ENCODE results near the gene HLA-DOB. TPM values are rescaled to one million over a fixed set of nuclear protein-coding genes. Genes with fewer than 3 reads are reported as not detected.

Gene HLA-DOB
- 10 to 100 TPM in 2 of 3 donors, 1 to 10 TPM in 1; 4.2 to 13.7 (median 10.4) TPM for total RNA-seq
- 106 TPM for total RNA-seq (2013)

- Histone ChIP-seq H3K9me3 (ENCODE audit: control insufficient read depth, insufficient read depth, low read length) (no peaks in the 10 kb centered on the region), H3K36me3 (ENCODE audit: control insufficient read depth, insufficient read depth, low read length) (peaks cover 4% of the 10 kb centered on the region), H3K4me3 (ENCODE audit: low read length) (peak within 1 kb of the TSS; percentile 48), H3K27me3 (ENCODE audit: control insufficient read depth, insufficient read depth, low read length) (no peaks in the 10 kb centered on the region), H3K4me1 (ENCODE audit: control insufficient read depth, insufficient read depth, low read length) (no peaks in the 10 kb centered on the region), H3K27ac (ENCODE audit: low read length) (peak within 1 kb of the TSS; percentile 76)
- Mint-ChIP-seq H3K27me3 (ENCODE audit: low read depth in 2 of 2) (no peaks in the 10 kb centered on the region), H3K27ac (no peak within 1 kb of the TSS), H3K9me3 (no peaks in the 10 kb centered on the region), H3K4me3 (no peak within 1 kb of the TSS), H3K4me1 (no peaks in the 10 kb centered on the region), H3K36me3 (no peaks in the 10 kb centered on the region)
- intact Hi-C loops (cut with micrococcal nuclease), result no loop called here
- ATAC-seq (peak; percentile 50 to 85 (median 66)), DNase-seq (peak in 1 of 2 donors; percentile 54)
- 65% methylated on average over 3 of the region's 3 CpGs for WGBS (ENCODE audit: insufficient coverage)
- TF ChIP-seq, protein P1, sequence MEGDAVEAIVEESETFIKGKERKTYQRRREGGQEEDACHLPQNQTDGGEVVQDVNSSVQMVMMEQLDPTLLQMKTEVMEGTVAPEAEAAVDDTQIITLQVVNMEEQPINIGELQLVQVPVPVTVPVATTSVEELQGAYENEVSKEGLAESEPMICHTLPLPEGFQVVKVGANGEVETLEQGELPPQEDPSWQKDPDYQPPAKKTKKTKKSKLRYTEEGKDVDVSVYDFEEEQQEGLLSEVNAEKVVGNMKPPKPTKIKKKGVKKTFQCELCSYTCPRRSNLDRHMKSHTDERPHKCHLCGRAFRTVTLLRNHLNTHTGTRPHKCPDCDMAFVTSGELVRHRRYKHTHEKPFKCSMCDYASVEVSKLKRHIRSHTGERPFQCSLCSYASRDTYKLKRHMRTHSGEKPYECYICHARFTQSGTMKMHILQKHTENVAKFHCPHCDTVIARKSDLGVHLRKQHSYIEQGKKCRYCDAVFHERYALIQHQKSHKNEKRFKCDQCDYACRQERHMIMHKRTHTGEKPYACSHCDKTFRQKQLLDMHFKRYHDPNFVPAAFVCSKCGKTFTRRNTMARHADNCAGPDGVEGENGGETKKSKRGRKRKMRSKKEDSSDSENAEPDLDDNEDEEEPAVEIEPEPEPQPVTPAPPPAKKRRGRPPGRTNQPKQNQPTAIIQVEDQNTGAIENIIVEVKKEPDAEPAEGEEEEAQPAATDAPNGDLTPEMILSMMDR (IDR thresholded peaks at IDR 0.05), result no peak
These were observed at the start of gene HLA-DOB for GRCh38 chr6:32816746-32817204. TSS of gene HLA-DOB (minus strand) at chr6:32817002. CDS start at chr6:32816951, 51 bp downstream.

DNA sequence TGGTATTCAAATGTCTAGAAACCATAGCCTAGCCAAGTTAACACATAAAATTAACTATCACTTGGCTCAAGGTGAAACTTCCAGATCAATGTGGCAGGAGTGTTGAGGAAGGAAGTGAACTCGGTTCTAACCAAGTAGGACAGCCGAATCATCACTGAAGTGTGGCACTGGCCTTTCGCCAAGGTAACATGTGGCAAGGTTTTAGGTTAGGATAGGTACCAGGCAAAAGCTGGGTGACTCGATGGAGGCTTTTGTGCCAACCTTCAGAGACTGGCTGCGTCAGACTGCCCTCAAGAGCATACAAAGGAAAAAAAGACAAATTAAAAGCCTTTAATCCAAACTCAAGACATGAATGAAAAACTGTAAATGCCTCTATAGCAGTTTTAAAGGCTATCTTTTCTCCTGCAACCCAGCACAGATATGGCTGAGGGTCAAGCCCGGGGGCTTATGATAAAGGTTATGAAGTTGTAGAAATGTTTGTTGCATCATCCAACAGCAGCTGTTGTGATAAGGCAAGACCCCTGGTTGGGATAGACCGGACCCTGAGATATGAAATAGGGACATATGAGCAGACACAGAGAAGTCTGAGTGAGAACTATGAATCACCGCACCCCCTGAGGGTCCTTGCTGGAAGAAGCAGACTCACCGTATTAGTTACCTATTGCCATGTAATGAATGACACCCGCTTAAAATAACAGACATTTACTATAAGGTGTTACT lies 49.1 kb upstream of the HLA-DOB start:
- H3K27ac ChIP-seq (ENCODE audit: low read length), result no peak overlapping the region
- no peaks in the 10 kb centered on the region for H3K27me3 Mint-ChIP-seq (ENCODE audit: low read depth in 2 of 2)

DNA sequence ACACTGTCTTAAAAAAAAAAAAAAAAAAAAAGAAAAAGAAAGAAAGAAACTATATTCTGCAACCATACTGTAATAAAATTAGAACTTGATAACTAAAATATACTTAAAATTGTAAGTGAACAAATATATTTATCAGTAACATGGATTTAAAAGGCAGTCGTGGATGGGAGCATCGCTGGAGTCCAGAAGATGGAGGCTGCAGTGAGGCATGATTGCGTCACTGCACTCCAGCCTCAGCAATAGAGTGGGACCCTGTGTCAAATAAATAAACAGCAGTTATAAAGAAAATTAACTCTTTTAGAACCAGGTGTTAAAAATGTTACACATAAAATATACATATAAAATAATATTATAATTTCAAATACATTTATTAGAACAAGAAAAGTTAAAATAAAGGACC lies 45.9 kb upstream of the HLA-DOB start:
- H3K27ac ChIP-seq (ENCODE audit: low read length), result no peak overlapping the region
- 100% methylated on average over 3 of the region's 3 CpGs for WGBS (ENCODE audit: insufficient coverage)
- H3K27ac Mint-ChIP-seq, result peak overlapping the region in 1 of 2 donors; percentile 57
- no peak for ATAC-seq
- H3K4me1 Mint-ChIP-seq, result peaks cover 9 to 15% of the 10 kb centered on the region in 2 donors
- intact Hi-C loops (cut with micrococcal nuclease), result no loop called here
- no peaks in the 10 kb centered on the region for H3K9me3 ChIP-seq (ENCODE audit: control insufficient read depth, insufficient read depth, low read length)
- no peak for DNase-seq
- peaks cover 21% of the 10 kb centered on the region for H3K4me1 ChIP-seq (ENCODE audit: control insufficient read depth, insufficient read depth, low read length)
- no peak overlapping the region for H3K4me3 Mint-ChIP-seq
- no peaks in the 10 kb centered on the region for H3K27me3 Mint-ChIP-seq (ENCODE audit: low read depth in 2 of 2)
- TF ChIP-seq, protein P1 (IDR thresholded peaks at IDR 0.05), result no peak
- no peaks in the 10 kb centered on the region for H3K9me3 Mint-ChIP-seq
- H3K4me3 ChIP-seq (ENCODE audit: low read length), result no peak overlapping the region
- no peaks in the 10 kb centered on the region for H3K27me3 ChIP-seq (ENCODE audit: control insufficient read depth, insufficient read depth, low read length)
- H3K36me3 ChIP-seq (ENCODE audit: control insufficient read depth, insufficient read depth, low read length), result peaks cover 40% of the 10 kb centered on the region
- peaks cover 11% of the 10 kb centered on the region for H3K36me3 Mint-ChIP-seq

More for the DNA sequence above, 49.1 kb upstream of the HLA-DOB start:
- peak overlapping the region; percentile 65 to 73 for H3K27ac Mint-ChIP-seq
- no peak for DNase-seq
- H3K9me3 Mint-ChIP-seq, result no peaks in the 10 kb centered on the region
- intact Hi-C loops (cut with micrococcal nuclease), result loop anchor here (5.0 kb wide), 1 partner anchor 454 kb away; no protein-coding TSS in a partner anchor
- no peaks in the 10 kb centered on the region for H3K27me3 ChIP-seq (ENCODE audit: control insufficient read depth, insufficient read depth, low read length)
- TF ChIP-seq, protein P1 (IDR thresholded peaks at IDR 0.05), result no peak
- H3K4me3 Mint-ChIP-seq, result no peak overlapping the region
- H3K36me3 Mint-ChIP-seq, result no peaks in the 10 kb centered on the region
- no peak for ATAC-seq
- WGBS (ENCODE audit: insufficient coverage), result 70% methylated on average over 9 of the region's 10 CpGs
- peaks cover 6 to 9% of the 10 kb centered on the region in 2 donors for H3K4me1 Mint-ChIP-seq
- no peak overlapping the region for H3K4me3 ChIP-seq (ENCODE audit: low read length)
- peaks cover 9% of the 10 kb centered on the region for H3K4me1 ChIP-seq (ENCODE audit: control insufficient read depth, insufficient read depth, low read length)
- H3K9me3 ChIP-seq (ENCODE audit: control insufficient read depth, insufficient read depth, low read length), result no peaks in the 10 kb centered on the region
- peaks cover 9% of the 10 kb centered on the region for H3K36me3 ChIP-seq (ENCODE audit: control insufficient read depth, insufficient read depth, low read length)
